Activated T-cell treated with anti-CD3 and anti-CD28 coated beads, Interleukin-2, amount 50 U/mL, for 1 hour (primary cell): ENCODE results near the gene LRMDA.

Source experiments
- DNase-seq: peaks from one replicate; pipeline ENCODE4 v3.0.0-alpha.2; 2020

The LRMDA gene

DNA sequence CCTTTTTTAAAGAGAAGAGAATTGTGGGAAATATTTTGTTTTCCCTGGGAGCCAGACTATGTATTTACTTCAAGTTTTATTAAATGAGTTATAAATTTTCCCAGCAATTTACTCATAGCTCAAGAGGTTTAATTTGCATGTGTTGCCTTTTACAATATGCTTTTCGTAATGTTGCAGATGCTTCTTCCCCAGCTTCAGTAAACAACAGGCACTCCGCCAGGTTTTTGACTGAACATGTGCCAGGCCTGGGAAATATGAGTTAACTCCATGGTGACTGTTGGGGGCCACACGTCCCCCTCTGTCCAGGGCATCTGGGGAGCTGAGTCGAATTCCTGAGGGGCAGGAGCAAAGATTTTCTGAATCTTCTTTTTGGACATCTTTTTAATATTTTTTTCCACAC is 545.7 kb downstream of the LRMDA start:
- DNase-seq: no peak

DNA sequence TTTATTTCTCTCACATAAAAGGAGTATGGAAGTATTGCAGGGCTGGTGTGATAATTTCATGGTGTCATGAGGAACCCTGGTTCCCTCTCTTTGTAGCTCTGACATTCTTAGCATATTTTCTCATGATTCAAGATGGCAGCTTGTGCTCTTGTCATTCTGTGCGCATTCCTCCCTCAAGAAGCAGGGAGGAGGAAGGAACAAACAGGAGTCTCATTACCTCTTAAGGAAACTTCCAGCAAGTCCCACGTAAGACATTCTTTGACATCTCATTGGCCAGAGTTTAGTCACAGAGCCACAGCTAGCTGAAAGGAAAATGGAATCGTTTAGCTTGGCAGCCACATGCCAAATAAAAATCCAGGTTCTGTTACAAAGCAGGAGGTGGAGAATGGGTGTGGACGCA is 546.8 kb downstream of the LRMDA start:
- DNase-seq: no peak

GRCh38 chr10:75980419-75981002 is 549.1 kb downstream of the LRMDA start:
- DNase-seq: no peak

- no peak for DNase-seq
Observed at GRCh38 chr10:75982611-75983369, 551.4 kb downstream of the LRMDA start.

DNA sequence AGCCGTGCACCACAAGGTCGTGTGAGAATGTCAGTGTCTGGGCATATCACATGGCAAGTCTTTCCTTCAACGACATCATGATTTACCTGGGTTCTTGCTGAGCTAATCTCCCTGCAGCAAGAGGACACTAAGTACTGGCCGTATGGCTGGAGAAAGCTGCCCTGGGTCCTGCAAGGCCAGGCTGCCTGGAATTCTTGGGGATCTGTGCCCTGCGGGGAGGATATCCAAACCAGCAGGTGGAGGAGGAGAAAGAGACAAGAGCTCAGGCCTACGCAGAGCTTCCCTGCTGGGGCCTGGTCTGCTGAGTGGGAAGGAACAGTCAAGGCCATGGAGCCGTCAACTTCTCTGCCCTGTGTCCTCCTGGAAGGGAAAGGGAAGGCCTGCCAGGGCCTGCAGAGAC is 552.6 kb downstream of the LRMDA start:
- DNase-seq: no peak

- DNase-seq: no peak
Observed at GRCh38 chr10:75987616-75988015, 556.2 kb downstream of the LRMDA start.

GRCh38 chr10:75994357-75995040 is 563.1 kb downstream of the LRMDA start:
- DNase-seq: no peak

GRCh38 chr10:75995041-75995430 is 563.6 kb downstream of the LRMDA start:
- no peak for DNase-seq

DNA sequence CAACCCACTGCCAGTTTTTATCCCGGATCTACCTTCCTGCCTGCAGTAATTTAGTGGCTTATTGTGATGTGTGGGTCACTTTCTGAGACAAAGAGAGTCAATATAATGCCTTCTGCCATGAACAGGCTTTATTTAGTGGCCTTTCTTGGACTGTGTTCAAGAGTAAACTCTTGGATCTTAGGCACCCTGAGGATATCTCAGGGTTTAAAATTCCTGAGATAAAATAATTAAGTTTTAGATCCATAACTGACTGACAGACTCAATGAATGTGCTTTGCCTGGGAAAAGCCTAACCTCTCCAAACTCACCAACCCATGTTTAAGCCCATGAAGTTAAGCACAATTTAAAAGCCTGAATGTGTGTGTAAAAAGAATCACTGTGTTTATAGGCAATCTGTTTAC is 564.3 kb downstream of the LRMDA start:
- no peak for DNase-seq

DNA sequence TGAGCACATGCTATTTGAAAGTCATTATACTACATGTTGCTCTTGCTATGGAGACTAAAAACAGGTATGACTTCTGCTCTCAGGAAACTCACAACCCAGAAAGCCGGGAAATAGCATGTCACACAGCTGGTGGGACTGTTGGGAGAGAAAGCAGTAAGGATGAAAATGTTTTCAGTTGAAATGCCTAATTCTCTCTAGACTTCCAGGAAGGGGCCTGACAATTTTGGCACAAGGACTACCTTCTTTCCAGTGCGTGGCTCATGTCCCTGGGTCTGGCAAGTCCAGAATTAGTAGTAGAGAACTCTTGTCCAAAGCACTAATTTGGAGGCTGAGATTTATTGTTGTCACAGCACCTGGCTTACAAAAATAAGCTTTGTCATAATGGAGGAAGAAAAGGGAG is 567.6 kb downstream of the LRMDA start:
- DNase-seq: no peak

GRCh38 chr10:75999515-76000209 is 568.2 kb downstream of the LRMDA start:
- no peak for DNase-seq

DNA sequence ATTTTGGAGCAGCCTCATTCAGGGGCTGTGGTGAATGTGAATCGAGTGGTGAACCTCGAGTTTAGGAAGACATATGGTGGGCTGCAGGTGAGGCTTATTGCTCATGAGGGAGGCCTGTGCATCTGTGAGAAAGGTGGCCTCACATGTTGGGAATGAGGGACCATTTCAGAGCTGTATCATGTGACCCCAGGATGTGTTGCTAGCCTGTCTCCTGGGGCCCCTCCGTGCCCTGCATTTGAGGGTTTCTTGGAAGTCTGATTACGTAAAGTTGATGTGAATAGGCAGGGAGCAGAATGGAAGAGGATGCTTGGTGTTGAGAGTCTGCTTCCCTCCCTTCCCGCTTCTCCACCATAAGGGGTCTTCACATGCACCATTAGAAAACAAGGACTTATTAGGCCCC is 569.1 kb downstream of the LRMDA start:
- DNase-seq: no peak

GRCh38 chr10:76001019-76001418 is 569.6 kb downstream of the LRMDA start:
- DNase-seq: no peak

DNA sequence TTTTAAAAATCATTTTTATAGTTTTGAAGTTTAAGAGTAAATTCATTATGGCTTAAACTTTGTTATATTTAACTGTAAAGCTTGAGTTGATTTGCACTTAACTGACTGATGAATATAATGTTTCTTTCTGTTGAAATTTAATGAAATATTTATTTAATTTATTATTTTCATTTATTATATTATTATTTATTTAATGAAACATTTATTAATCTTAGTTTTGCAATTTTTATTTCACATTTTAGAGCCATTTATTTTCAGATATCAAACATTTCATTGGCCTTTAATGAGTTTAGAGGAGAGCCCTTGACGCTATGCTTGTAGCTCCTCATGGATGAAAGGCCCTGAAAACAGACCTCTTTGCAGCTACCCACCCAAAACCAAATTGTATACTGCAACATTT is 570.0 kb downstream of the LRMDA start:
- DNase-seq: no peak

GRCh38 chr10:76002262-76002854 is 570.9 kb downstream of the LRMDA start:
- no peak for DNase-seq

DNA sequence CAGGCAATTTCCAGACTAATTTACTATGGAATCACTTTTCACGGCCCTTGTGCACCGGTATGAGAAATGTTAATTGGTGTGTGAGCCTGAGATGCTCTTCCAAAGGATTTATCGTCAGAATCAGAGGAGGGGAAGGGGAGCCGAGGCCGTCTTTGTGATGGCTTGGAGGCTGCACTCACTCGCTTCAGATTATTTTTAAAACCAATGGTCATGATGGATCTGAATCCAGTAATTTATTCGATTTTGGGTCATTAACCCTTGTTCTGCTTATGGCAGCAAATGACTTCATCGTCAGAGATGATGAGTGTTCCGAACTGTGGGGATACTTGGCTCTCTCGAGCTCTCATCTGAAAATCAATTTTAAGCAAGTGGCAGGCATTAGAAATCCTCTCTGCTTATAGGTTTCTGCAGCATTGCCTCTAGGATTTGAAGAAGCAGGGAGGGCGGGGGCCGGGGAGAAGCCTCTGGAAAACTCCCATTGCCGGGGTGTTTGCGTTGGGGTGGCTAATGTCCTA is 576.3 kb downstream of the LRMDA start:
- no peak for DNase-seq

DNA sequence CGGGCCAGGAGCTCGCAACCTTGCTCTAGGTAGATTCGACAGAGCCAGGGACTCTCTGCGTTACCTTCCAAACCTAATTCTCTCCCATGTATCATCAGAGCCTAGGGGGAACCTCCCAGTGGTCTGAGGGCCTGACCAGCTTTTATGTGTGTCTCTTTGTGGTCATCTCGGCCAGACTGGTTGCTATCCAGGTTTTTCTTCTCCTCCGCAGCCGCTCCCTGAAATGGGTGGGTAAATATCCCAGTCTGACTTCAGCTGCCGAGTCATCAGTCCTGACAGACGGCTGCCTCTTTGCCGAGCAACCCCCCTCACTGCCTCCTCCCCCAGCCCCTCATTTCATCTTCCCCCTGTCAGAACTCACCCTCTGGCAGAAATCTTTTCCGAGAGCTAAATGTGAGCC is 578.1 kb downstream of the LRMDA start:
- DNase-seq: no peak

DNA sequence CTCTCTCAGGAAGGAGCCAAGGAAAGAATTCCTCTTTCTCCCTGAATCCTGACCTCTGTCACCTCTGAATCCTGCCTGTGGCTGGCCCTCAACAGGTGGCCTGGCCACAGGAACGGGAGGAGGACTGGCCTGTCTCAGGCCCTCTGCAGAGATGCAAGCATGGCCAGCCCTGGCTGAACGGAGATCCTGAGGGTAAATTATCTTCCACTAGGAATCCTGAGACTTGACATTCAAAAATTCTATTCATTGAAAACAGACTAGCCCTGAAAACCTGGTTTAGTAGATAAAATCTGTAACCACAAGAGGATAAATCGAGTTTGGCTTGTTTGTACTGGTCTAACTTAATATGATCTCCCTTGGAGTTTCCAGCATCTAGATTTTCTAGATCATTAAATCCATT is 579.3 kb downstream of the LRMDA start:
- no peak for DNase-seq

DNA sequence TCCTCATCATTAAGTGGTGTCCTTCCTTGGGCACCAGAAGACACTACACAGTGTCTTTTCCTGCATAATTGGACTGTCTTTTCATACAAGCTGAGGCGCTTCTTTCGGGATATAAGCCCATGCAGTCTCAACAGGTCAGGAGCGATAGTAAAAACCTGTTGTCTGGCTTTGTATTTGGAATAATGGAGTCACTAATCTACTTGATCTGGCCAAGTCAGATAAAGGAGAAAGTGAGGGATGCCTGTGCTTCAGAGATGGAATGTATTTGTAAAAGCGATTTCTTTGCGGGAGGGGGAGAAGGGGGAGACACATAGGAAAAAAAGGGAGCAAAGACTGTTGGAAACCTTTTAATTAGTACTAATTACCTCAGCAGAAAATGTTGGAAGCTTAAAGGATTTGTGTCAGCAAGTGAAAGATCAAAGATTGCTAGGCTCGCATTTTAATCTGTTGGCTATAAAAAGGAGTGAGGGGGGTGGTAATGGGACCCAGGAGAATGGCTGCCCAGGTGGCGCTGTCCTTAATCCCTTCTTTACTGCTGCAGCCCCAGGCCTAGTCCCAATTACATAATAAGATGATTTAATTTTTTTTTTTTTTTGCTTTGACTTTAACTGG is 581.4 kb downstream of the LRMDA start:
- DNase-seq: no peak

GRCh38 chr10:76015245-76015644 is 583.8 kb downstream of the LRMDA start:
- DNase-seq: no peak

DNA sequence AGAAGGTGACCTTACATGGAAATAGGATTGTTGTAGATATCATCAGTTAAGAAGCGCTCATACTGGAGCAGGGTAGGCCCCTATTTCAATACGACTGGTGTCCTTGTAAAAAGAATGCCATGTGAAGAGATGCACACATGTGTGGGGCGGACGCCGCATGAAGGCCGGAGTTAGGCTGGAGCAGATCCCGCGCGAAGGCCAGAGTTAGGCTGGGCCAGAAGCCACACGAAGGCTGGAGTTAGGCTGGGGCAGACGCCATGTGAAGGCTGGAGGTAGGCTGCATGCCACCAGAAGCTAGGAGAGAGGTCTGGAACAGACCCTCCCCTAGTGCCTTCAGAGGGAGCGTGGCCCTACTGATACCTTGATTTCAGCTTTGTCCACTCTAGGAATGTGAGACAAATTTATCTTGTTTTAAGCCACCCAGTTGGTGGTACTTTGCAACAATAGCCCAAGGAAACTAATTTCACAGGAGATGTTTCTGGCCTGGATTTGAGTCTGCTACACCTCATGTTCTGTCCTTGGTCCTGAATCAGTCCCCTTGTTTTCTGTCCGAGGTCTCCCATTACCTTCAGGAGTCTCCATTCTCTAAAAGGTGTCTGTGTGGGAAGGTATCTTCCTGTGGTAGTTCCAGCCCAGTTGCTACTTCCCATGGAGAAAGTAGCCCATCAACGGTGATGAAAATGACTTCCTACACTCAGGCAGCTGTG is 585.8 kb downstream of the LRMDA start:
- no peak for DNase-seq
